Measurements from ENCODE around the gene ULK2.

DNA sequence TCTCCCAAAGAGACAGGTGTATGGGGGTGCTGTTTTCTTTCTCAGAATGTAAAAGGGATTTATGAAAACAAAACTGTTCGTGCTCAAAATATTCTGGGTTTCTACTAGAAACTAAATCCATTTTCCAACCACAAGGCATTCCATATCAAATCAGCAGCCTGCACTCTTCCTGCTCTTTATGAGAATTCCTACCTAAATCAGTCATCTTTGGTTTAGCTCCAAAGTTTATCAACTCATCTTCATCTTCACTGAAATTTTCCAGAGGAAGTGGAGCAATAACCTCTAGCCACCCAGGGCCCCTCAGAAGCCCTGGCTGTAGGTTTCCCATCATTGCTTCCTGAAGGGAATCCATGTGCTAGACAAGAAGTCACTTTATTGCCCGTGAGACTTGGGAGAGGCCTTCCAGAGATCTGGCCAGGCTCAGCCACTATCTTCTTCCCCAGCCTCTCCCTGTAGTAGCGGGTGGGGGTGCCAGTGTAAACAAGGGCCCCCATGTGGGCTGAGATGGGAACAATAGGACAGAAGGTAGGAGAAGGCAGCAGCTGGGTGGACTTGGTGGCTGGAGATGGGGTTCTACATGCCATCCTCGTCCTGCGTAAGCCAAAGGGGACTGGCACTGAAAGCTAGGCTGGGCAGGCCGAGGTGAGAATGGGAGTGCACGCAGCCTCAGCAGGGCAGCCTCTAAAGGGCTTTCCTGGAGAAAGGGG, 97.6 kb downstream of the ULK2 start:
- TF ChIP-seq, protein P1, sequence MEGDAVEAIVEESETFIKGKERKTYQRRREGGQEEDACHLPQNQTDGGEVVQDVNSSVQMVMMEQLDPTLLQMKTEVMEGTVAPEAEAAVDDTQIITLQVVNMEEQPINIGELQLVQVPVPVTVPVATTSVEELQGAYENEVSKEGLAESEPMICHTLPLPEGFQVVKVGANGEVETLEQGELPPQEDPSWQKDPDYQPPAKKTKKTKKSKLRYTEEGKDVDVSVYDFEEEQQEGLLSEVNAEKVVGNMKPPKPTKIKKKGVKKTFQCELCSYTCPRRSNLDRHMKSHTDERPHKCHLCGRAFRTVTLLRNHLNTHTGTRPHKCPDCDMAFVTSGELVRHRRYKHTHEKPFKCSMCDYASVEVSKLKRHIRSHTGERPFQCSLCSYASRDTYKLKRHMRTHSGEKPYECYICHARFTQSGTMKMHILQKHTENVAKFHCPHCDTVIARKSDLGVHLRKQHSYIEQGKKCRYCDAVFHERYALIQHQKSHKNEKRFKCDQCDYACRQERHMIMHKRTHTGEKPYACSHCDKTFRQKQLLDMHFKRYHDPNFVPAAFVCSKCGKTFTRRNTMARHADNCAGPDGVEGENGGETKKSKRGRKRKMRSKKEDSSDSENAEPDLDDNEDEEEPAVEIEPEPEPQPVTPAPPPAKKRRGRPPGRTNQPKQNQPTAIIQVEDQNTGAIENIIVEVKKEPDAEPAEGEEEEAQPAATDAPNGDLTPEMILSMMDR (IDR thresholded peaks at IDR 0.05; ENCODE audit: low read depth, low read length, poor library complexity, severe bottlenecking), result no peak
- no peak for TF ChIP-seq EZH2phosphoT487 (IDR thresholded peaks at IDR 0.05; ENCODE audit: borderline replicate concordance, low read length)
